Stimulated activated CD8-positive, alpha-beta memory T cell treated with anti-CD3 and anti-CD28 coated beads, Interleukin-7, amount 100 ng/mL, for 48 hours (primary cell): ENCODE data around the gene MINDY3.

Experiments used
- DNase-seq, 2 donors: peaks; one replicate each; pipeline ENCODE4 v3.0.0-alpha.2; 2020; ENCODE audit warnings: low read depth in 1 of 2; ENCODE audit errors: extremely low read depth in 1 of 2

The MINDY3 gene

GRCh38 chr10:15808204-15808797 is 52.0 kb downstream of the MINDY3 start:
- DNase-seq = no peak

GRCh38 chr10:15805395-15806058 is 54.8 kb downstream of the MINDY3 start:
- DNase-seq = no peak

- no peak for DNase-seq
These were observed 56.2 kb downstream of the MINDY3 start for GRCh38 chr10:15804109-15804508.

- DNase-seq = peak in 1 of 2 donors; percentile 40
These were observed 57.8 kb downstream of the MINDY3 start for GRCh38 chr10:15802375-15802949.

GRCh38 chr10:15801641-15802040 is 58.7 kb downstream of the MINDY3 start:
- no peak for DNase-seq

GRCh38 chr10:15801147-15801546 is 59.2 kb downstream of the MINDY3 start:
- DNase-seq = no peak

GRCh38 chr10:15797346-15797745 is 63.0 kb downstream of the MINDY3 start:
- no peak for DNase-seq

- DNase-seq = no peak
These were observed 63.5 kb downstream of the MINDY3 start for GRCh38 chr10:15796762-15797161.

GRCh38 chr10:15796098-15796759 is 64.1 kb downstream of the MINDY3 start:
- DNase-seq = no peak

- DNase-seq = no peak
These were observed 65.1 kb downstream of the MINDY3 start for GRCh38 chr10:15795036-15795792.

- no peak for DNase-seq
These were observed 65.7 kb downstream of the MINDY3 start for GRCh38 chr10:15794569-15794968.

- no peak for DNase-seq
These were observed 66.6 kb downstream of the MINDY3 start for GRCh38 chr10:15793664-15794063.

- DNase-seq = no peak
These were observed 67.5 kb downstream of the MINDY3 start for GRCh38 chr10:15792777-15793176.

- DNase-seq = no peak
These were observed 68.3 kb downstream of the MINDY3 start for GRCh38 chr10:15791816-15792524.

GRCh38 chr10:15789793-15790525 is 70.3 kb downstream of the MINDY3 start:
- DNase-seq = no peak

- DNase-seq = no peak
These were observed 72.9 kb downstream of the MINDY3 start for GRCh38 chr10:15787426-15787825.

- DNase-seq = no peak
These were observed 75.5 kb downstream of the MINDY3 start for GRCh38 chr10:15784662-15785300.

- no peak for DNase-seq
These were observed 76.2 kb downstream of the MINDY3 start for GRCh38 chr10:15783941-15784636.

- DNase-seq = no peak
These were observed 77.5 kb downstream of the MINDY3 start for GRCh38 chr10:15782851-15783250.
